ENCODE measurements around the gene SHKBP1. TPM values are rescaled to one million over a fixed set of nuclear protein-coding genes. Genes with fewer than 3 reads are reported as not detected.

Gene SHKBP1
- total and polyA plus RNA-seq, 2 experiments from 2014 or later, result 36.3 to 62.2 TPM

DNA sequence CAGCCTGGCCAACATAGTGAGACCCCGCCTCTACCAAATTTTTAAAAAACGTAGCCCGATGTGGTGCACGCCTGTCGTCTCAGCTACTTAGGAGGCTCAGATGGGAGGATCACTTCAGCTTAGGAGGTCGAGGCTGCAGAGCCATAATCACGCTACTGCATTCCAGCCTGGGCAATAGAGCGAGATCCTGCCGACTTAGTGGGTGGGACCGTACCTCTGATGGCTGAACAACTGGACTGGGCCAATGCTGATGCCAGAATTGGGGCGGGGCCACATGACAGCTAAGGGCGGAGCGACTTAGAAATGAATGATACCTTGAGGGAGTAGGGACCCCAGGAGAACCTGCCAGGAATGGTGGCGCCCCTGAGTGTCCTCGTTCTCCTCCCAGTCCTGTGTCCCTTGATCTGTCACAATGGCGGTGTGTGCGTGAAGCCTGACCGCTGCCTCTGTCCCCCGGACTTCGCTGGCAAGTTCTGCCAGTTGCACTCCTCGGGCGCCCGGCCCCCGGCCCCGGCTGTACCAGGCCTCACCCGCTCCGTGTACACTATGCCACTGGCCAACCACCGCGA lies 28.1 kb downstream of the SHKBP1 start:
- Histone ChIP-seq H3K4me3 (peak overlapping the region; percentile 72), H3K36me3 (ENCODE audit: low read depth) (no peaks in the 10 kb centered on the region), H3K27ac (no peak overlapping the region), H3K27me3 (replicated peaks; ENCODE audit: insufficient read depth) (peaks cover 16% of the 10 kb centered on the region; the same call in 1 of the 2 replicates), H3K9me3 (ENCODE audit: low read depth) (no peaks in the 10 kb centered on the region), H3K4me1 (ENCODE audit: insufficient read depth) (peaks cover 17% of the 10 kb centered on the region), H2AFZ (peak overlapping the region; percentile 80), H3K9me2 (ENCODE audit: insufficient read depth) (no peaks in the 10 kb centered on the region), H4K20me1 (ENCODE audit: insufficient read depth) (no peaks in the 10 kb centered on the region), H3K9ac (peak overlapping the region; percentile 63), H3K4me2 (ENCODE audit: unreplicated experiment) (peak overlapping the region; percentile 77), H3K79me2 (ENCODE audit: insufficient read depth) (no peaks in the 10 kb centered on the region), H3F3A (ENCODE audit: insufficient read depth) (peaks cover 8% of the 10 kb centered on the region)
- in situ Hi-C loops (cut with MboI), result no loop called here
- WGBS, 2 experiments (ENCODE audit: low coverage in 1 of 2, low lambda C conversion rate in 2 of 2, missing lambda C conversion rate in 2 of 2), result 22 to 27% methylated on average over 27 to 29 of the region's 29 CpGs
- DNase-seq, result no peak
- TF ChIP-seq EZH2 (IDR thresholded peaks at IDR 0.05; ENCODE audit: insufficient read depth, poor library complexity, severe bottlenecking) (no peak), EZH2phosphoT487 (IDR thresholded peaks at IDR 0.05; ENCODE audit: insufficient read depth, low read depth) (no peak)

DNA sequence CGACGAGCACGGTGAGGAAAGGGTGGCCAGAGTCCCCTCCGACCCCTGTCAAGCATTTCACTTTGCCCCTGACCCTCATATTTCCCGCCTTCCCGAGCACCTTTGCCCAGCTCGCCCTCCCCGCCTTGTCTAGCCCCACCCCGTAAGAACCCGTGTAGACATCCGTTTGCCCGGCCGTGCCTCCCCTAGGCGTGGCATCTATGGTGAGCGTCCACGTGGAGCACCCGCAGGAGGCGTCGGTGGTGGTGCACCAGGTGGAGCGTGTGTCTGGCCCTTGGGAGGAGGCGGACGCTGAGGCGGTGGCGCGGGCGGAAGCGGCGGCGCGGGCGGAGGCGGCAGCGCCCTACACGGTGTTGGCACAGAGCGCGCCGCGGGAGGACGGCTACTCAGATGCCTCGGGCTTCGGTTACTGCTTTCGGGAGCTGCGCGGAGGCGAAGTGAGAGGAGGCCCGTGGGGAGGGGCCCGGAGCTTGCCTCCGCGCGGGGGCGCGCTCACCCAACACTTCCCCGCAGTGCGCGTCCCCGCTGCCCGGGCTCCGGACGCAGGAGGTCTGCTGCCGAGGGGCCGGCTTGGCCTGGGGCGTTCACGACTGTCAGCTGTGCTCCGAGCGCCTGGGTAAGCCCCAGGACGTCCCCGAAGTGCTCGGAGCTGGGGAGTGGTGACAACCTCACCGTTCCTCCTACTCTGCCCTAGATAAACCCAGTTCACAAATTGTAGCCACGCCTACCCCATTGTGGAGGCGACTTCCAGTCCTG lies 28.7 kb downstream of the SHKBP1 start:
- H3K4me1 ChIP-seq (ENCODE audit: insufficient read depth), result peaks cover 20% of the 10 kb centered on the region
- peak overlapping the region; percentile 72 for H3K4me3 ChIP-seq
- H3K9ac ChIP-seq, result peak overlapping the region; percentile 63
- in situ Hi-C loops (cut with MboI), result no loop called here
- H2AFZ ChIP-seq, result peak overlapping the region; percentile 80
- H3K9me3 ChIP-seq (ENCODE audit: low read depth), result no peaks in the 10 kb centered on the region
- H4K20me1 ChIP-seq (ENCODE audit: insufficient read depth), result no peaks in the 10 kb centered on the region
- H3K27me3 ChIP-seq (replicated peaks; ENCODE audit: insufficient read depth), result peaks cover 10% of the 10 kb centered on the region; the same call in 1 of the 2 replicates
- H3K36me3 ChIP-seq (ENCODE audit: low read depth), result no peaks in the 10 kb centered on the region
- H3K4me2 ChIP-seq (ENCODE audit: unreplicated experiment), result peak overlapping the region; percentile 77
- TF ChIP-seq EZH2phosphoT487 (IDR thresholded peaks at IDR 0.05; ENCODE audit: insufficient read depth, low read depth), result no peak
- TF ChIP-seq EZH2 (IDR thresholded peaks at IDR 0.05; ENCODE audit: insufficient read depth, poor library complexity, severe bottlenecking), result no peak
- WGBS, 2 experiments (ENCODE audit: low coverage in 1 of 2, low lambda C conversion rate in 2 of 2, missing lambda C conversion rate in 2 of 2), result 2% methylated on average over 50 to 58 of the region's 71 CpGs
- H3K27ac ChIP-seq, result peak overlapping the region; percentile 37; the same call in 1 of the 2 replicates
- peaks cover 7% of the 10 kb centered on the region for H3F3A ChIP-seq (ENCODE audit: insufficient read depth)
- no peaks in the 10 kb centered on the region for H3K9me2 ChIP-seq (ENCODE audit: insufficient read depth)
- no peaks in the 10 kb centered on the region for H3K79me2 ChIP-seq (ENCODE audit: insufficient read depth)
- DNase-seq, result peak; percentile 82

DNA sequence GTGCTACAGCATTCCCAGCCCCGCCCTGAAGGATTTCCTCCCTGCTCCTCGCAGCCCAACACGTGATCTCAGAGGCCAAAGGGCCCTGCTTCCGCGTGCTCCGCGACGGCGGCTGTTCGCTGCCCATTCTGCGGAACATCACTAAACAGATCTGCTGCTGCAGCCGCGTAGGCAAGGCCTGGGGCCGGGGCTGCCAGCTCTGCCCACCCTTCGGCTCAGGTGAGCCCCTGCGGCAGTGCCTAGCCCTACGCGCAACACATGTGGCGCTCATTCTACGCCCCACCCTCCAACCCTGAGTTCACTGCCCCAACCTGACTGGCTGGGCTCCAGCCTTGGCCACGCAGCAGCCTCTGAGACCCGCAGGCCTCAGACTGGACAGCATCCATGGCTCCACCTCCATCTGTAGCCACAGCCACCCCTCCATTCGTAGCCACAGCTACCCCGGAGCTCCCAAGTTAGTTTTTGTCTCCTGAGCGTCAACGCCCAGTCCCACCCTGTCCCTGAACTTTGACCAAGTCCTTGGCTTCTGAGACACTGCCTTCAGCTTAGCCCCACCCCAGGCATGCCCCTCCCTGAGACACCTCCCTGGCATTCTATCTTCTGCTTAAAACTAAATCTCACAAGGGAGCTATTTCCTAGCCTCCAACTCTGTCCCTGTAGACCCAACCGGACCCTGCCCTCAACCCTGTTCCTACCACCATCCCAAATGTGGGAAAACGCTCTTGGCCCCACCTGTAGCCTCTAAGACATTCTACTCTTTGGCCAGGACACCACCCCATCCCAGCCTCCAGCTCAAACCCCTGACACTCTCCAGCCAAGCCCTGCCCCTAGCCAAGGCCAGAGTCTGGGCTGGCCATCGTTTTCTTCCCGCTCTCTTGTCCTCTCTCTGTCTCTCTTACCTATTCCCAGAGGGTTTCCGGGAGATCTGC lies 30.9 kb downstream of the SHKBP1 start:
- H2AFZ ChIP-seq, result no peak overlapping the region
- H3K4me2 ChIP-seq (ENCODE audit: unreplicated experiment), result no peak overlapping the region
- H3K9me2 ChIP-seq (ENCODE audit: insufficient read depth), result no peaks in the 10 kb centered on the region
- H3K9me3 ChIP-seq (ENCODE audit: low read depth), result no peaks in the 10 kb centered on the region
- in situ Hi-C loops (cut with MboI), result no loop called here
- no peaks in the 10 kb centered on the region for H3K36me3 ChIP-seq (ENCODE audit: low read depth)
- no peaks in the 10 kb centered on the region; the same call in 1 of the 2 replicates for H3K79me2 ChIP-seq (ENCODE audit: insufficient read depth)
- 67 to 72% methylated on average over 27 to 31 of the region's 31 CpGs for WGBS, 2 experiments (ENCODE audit: low coverage in 1 of 2, low lambda C conversion rate in 2 of 2, missing lambda C conversion rate in 2 of 2)
- H3K4me3 ChIP-seq, result no peak overlapping the region
- H3F3A ChIP-seq (ENCODE audit: insufficient read depth), result peaks cover 11% of the 10 kb centered on the region
- DNase-seq, result no peak
- no peak overlapping the region for H3K27ac ChIP-seq
- peaks cover 21% of the 10 kb centered on the region for H3K4me1 ChIP-seq (ENCODE audit: insufficient read depth)
- H3K27me3 ChIP-seq (replicated peaks; ENCODE audit: insufficient read depth), result no peaks in the 10 kb centered on the region
- no peak for TF ChIP-seq EZH2 (IDR thresholded peaks at IDR 0.05; ENCODE audit: insufficient read depth, poor library complexity, severe bottlenecking)
- H4K20me1 ChIP-seq (ENCODE audit: insufficient read depth), result no peaks in the 10 kb centered on the region
- no peak overlapping the region for H3K9ac ChIP-seq

DNA sequence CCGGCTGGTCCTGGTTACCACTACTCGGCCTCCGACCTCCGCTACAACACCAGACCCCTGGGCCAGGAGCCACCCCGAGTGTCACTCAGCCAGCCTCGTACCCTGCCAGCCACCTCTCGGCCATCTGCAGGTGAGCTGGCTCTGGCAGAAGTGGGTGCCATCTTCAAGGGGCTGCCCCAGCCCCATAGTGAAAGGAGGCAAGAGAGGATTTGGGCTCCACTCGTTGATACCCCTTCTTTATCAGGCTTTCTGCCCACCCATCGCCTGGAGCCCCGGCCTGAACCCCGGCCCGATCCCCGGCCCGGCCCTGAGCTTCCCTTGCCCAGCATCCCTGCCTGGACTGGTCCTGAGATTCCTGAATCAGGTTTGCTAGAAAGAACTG lies 31.6 kb downstream of the SHKBP1 start:
- no peak overlapping the region for H3K4me3 ChIP-seq
- no peaks in the 10 kb centered on the region; the same call in 1 of the 2 replicates for H3K79me2 ChIP-seq (ENCODE audit: insufficient read depth)
- DNase-seq, result no peak
- no peak overlapping the region for H3K27ac ChIP-seq
- H3K36me3 ChIP-seq (ENCODE audit: low read depth), result no peaks in the 10 kb centered on the region
- no peaks in the 10 kb centered on the region for H3K27me3 ChIP-seq (replicated peaks; ENCODE audit: insufficient read depth)
- no peak overlapping the region for H2AFZ ChIP-seq
- in situ Hi-C loops (cut with MboI), result no loop called here
- no peak overlapping the region for H3K9ac ChIP-seq
- H4K20me1 ChIP-seq (ENCODE audit: insufficient read depth), result no peaks in the 10 kb centered on the region
- no peaks in the 10 kb centered on the region for H3K9me2 ChIP-seq (ENCODE audit: insufficient read depth)
- H3F3A ChIP-seq (ENCODE audit: insufficient read depth), result peaks cover 7% of the 10 kb centered on the region
- no peak overlapping the region for H3K4me2 ChIP-seq (ENCODE audit: unreplicated experiment)
- 88 to 90% methylated on average over 14 of the region's 14 CpGs for WGBS, 2 experiments (ENCODE audit: low coverage in 1 of 2, low lambda C conversion rate in 2 of 2, missing lambda C conversion rate in 2 of 2)
- TF ChIP-seq EZH2phosphoT487 (IDR thresholded peaks at IDR 0.05; ENCODE audit: insufficient read depth, low read depth) (no peak), EZH2 (IDR thresholded peaks at IDR 0.05; ENCODE audit: insufficient read depth, poor library complexity, severe bottlenecking) (no peak)
- H3K4me1 ChIP-seq (ENCODE audit: insufficient read depth), result peaks cover 15% of the 10 kb centered on the region; the same call in 1 of the 2 replicates
- no peaks in the 10 kb centered on the region for H3K9me3 ChIP-seq (ENCODE audit: low read depth)

All from GM23248 (cell line).